Neural crest cell (in vitro differentiated cells): ENCODE measurements around the gene UCK1. TPM values are rescaled to one million over a fixed set of nuclear protein-coding genes. Genes with fewer than 3 reads are reported as not detected.

Experiments
- DNase-seq: peaks from one replicate; pipeline ENCODE4 v3.0.0; 2021; ENCODE audit warnings: low read depth, mixed read lengths, low spot score
- H3K27ac Mint-ChIP-seq: one replicate; pipeline ENCODE4 v1.8.0; 2021; ENCODE audit warnings: mild to moderate bottlenecking, mixed read lengths; ENCODE audit not compliant: unreplicated experiment
- H3K27me3 Mint-ChIP-seq: 2 replicates; pipeline ENCODE4 v1.8.0; 2021; ENCODE audit warnings: low read depth, mild to moderate bottlenecking, mixed read lengths
- H3K36me3 Mint-ChIP-seq: 2 replicates; pipeline ENCODE4 v1.8.0; 2021; ENCODE audit warnings: low read depth, mild to moderate bottlenecking, mixed read lengths
- H3K4me1 Mint-ChIP-seq: 2 replicates; pipeline ENCODE4 v1.8.0; 2021; ENCODE audit warnings: mixed read lengths
- H3K4me3 Mint-ChIP-seq: one replicate; pipeline ENCODE4 v1.8.0; 2021; ENCODE audit warnings: mild to moderate bottlenecking, mixed read lengths
- H3K9me3 Mint-ChIP-seq: 2 replicates; pipeline ENCODE4 v1.8.0; 2021; ENCODE audit warnings: mixed read lengths
- CTCF ChIP-seq: fragments of 200-600 bp; sonication (generic); conservative IDR thresholded peaks from 2 replicates; pipeline ENCODE4 v1.5.0; 2021; ENCODE audit warnings: antibody characterized with exemption, mild to moderate bottlenecking
- total RNA-seq: library from RNA; stranded (reverse); gene quantifications from 2 replicates; pipeline ENCODE4 v1.2.1, GENCODE V29; 2021

Gene UCK1
- total RNA-seq, 1 donor from 2014 or later = 56.8 TPM

GRCh38 chr9:131565369-131565768, 34.3 kb upstream of the UCK1 start:
- H3K4me3 Mint-ChIP-seq = no peak overlapping the region
- H3K4me1 Mint-ChIP-seq = no peaks in the 10 kb centered on the region
- peaks cover 3% of the 10 kb centered on the region for H3K9me3 Mint-ChIP-seq
- no peak overlapping the region for H3K27ac Mint-ChIP-seq
- no peak for DNase-seq
- no peak for TF ChIP-seq CTCF
- no peaks in the 10 kb centered on the region for H3K27me3 Mint-ChIP-seq
- peaks cover 6% of the 10 kb centered on the region for H3K36me3 Mint-ChIP-seq

DNA sequence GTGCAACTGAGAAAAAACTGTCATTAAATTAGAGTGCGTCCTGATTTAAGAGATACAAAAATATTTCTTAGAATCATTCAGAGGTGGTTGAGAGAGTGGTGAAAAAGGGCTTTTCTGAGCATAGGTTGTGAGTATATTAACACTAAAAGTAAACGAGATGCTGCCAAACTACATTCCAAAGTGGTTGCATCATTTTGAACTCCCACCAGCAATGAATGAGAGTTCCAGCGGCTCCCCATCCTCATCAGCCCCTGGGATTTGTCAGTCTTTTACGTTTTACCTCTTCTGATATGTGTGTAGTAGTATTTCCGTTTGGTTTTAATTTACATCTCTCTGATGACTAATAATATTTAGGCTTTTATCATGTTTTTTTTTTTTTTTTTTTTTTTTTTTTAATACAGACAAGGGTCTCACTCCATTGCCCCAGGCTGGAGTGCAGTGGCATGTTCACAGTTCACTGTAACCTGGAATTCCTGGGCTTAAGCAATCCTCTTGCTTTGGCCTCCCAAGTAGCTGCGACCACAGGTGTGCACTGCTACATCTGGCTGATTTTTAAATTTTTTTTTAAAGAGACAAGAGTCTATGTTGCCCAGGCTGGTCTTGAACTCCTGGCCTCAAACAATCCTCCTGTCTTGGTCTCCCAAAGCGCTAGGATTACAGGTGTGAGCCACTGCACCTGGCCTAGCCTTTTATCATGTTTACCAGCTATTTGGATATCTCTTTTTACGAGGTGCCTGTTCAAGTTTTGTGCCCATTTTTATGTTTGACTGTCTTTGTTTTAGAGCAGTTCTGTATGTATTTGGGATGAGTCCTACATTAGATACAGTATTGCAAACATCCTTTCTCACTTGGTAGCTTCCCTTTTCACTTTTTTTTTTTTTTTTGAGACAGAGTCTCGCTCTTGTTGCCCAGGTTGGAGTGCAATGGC, 31.2 kb upstream of the UCK1 start:
- DNase-seq = no peak

DNA sequence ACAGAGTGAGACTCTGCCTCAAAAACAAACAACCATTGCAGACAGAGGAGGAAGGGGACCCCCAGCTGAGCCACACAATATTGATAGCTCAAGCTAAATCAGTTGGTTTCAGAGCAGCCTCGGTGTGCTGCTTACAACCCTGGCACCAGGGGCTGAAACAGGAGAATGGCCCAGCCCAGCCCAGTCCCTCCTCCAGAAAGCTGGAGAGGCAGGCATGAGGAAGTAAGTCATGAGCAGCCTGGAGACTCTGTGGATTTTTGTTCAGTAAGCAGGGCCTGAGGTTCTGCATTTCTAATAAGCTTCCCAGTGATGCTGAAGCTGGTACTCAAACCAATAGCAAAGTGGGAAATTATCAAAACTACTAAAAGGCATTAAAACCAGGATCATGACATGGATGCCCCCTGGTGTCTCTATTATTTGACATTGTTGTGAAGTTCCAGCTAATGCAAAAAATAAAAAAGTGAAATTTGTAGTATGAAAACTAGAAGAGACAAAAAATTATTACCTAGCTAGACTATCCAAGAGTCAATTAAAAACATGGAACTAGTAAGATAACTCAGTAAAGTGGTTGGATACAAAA, 28.4 kb upstream of the UCK1 start:
- DNase-seq = no peak
- H3K36me3 Mint-ChIP-seq = peaks cover 3% of the 10 kb centered on the region
- no peak overlapping the region for H3K27ac Mint-ChIP-seq
- peaks cover 27% of the 10 kb centered on the region for H3K27me3 Mint-ChIP-seq
- no peak for TF ChIP-seq CTCF
- no peaks in the 10 kb centered on the region for H3K4me1 Mint-ChIP-seq
- H3K4me3 Mint-ChIP-seq = no peak overlapping the region
- H3K9me3 Mint-ChIP-seq = peaks cover 8% of the 10 kb centered on the region

More for the DNA sequence above, 31.2 kb upstream of the UCK1 start:
- H3K4me3 Mint-ChIP-seq = no peak overlapping the region
- H3K4me1 Mint-ChIP-seq = no peaks in the 10 kb centered on the region
- H3K9me3 Mint-ChIP-seq = peaks cover 4% of the 10 kb centered on the region
- TF ChIP-seq CTCF = no peak
- H3K36me3 Mint-ChIP-seq = peaks cover 3% of the 10 kb centered on the region
- H3K27me3 Mint-ChIP-seq = peaks cover 3% of the 10 kb centered on the region
- H3K27ac Mint-ChIP-seq = no peak overlapping the region

DNA sequence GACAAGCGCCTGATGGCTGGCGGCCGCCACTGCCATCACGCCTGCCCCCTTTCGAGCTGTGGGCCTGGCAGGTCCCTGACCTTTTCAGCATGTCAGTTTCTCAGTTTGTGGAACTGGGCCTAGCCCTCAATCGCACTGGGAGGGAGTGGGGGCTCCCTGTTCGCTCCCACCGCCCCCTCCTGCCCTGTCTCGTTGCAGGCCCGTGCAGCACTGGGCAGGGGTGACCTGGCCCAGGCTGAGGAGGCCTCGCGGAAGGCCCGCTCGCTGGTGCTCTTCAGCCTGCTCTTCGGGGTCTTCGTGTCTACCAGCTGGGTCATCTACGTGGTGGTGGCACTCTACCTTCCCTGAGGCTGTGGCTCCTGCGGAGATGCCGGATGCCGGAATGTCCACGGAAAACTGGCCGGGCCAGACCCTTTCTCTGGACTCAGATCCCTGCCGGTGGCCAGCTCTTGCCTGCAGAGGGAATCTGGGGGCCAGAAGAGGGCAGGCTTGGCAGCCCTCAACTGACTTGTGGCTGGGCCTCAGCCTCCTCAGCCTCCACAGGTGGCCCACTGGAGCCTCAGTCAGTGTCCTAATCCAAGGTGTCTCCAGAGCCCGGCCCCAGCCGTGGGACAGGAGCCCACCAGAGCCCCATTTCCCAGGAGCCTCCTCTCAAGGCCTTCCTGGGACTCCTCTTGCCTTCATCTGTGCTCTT, 26.9 kb upstream of the UCK1 start:
- no peak overlapping the region for H3K27ac Mint-ChIP-seq
- no peak for TF ChIP-seq CTCF
- peaks cover 40% of the 10 kb centered on the region for H3K27me3 Mint-ChIP-seq
- no peak overlapping the region for H3K4me3 Mint-ChIP-seq
- no peak for DNase-seq
- no peaks in the 10 kb centered on the region for H3K4me1 Mint-ChIP-seq
- H3K9me3 Mint-ChIP-seq = peaks cover 8% of the 10 kb centered on the region
- peaks cover 3% of the 10 kb centered on the region for H3K36me3 Mint-ChIP-seq

GRCh38 chr9:131555841-131556673, 25.0 kb upstream of the UCK1 start:
- TF ChIP-seq CTCF = no peak
- DNase-seq = no peak
- peaks cover 5% of the 10 kb centered on the region for H3K9me3 Mint-ChIP-seq
- H3K27ac Mint-ChIP-seq = no peak overlapping the region
- peaks cover 3% of the 10 kb centered on the region for H3K36me3 Mint-ChIP-seq
- H3K4me3 Mint-ChIP-seq = no peak overlapping the region
- peaks cover 51% of the 10 kb centered on the region for H3K27me3 Mint-ChIP-seq
- no peaks in the 10 kb centered on the region for H3K4me1 Mint-ChIP-seq
